Vagina (tissue), 2 donors: ENCODE results near the gene TBCD.

ENCODE experiments used
- POLR2A ChIP-seq, 2 donors: fragments of 450-650 bp; IDR thresholded peaks; one replicate each; pipeline ENCODE4 v1.6.1; 2017; ENCODE audit warnings: antibody characterized with exemption in 2 of 2, mild to moderate bottlenecking in 2 of 2, moderate library complexity in 2 of 2
- TF ChIP-seq, protein P1 (sequence below), 3 experiments: fragments of 450-650 bp in 2 of 3; fragments of 200-600 bp in 1 of 3; sonication (generic) in 1 of 3; IDR thresholded peaks; one replicate each; pipeline ENCODE4 v1.5.1; 2017 to 2019; ENCODE audit warnings: antibody characterized with exemption in 3 of 3, mild to moderate bottlenecking in 2 of 3, moderate library complexity in 2 of 3

DNA sequence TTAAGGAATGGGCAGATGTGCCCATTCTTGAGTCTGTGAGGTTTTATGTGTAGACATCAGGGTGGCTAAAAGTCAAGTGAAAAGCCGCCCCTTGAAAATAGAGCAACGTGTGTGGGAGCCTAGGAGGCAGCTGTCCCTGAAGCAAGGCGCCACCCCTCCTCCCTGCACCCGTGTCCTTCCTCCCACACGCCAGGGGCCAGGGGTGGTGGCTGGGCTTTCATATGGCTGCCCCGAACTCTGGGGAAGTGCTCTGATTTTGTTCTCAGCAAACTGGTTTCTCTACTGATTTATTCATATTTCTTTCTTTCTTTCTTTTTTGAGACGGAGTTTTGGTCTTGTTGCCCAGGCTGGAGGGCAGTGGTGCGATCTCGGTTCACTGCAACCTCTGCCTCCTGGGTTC lies 83.3 kb downstream of the TBCD start:
- TF ChIP-seq, protein P1, sequence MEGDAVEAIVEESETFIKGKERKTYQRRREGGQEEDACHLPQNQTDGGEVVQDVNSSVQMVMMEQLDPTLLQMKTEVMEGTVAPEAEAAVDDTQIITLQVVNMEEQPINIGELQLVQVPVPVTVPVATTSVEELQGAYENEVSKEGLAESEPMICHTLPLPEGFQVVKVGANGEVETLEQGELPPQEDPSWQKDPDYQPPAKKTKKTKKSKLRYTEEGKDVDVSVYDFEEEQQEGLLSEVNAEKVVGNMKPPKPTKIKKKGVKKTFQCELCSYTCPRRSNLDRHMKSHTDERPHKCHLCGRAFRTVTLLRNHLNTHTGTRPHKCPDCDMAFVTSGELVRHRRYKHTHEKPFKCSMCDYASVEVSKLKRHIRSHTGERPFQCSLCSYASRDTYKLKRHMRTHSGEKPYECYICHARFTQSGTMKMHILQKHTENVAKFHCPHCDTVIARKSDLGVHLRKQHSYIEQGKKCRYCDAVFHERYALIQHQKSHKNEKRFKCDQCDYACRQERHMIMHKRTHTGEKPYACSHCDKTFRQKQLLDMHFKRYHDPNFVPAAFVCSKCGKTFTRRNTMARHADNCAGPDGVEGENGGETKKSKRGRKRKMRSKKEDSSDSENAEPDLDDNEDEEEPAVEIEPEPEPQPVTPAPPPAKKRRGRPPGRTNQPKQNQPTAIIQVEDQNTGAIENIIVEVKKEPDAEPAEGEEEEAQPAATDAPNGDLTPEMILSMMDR (IDR thresholded peaks at IDR 0.05), result no peak
- TF ChIP-seq POLR2A (IDR thresholded peaks at IDR 0.05), result no peak
